Measurements from ENCODE around the gene MICALL2.

Gene MICALL2

GRCh38 chr7:1411414-1411813 is 47.9 kb downstream of the MICALL2 start:
- no peak for DNase-seq

GRCh38 chr7:1410992-1411391 is 48.3 kb downstream of the MICALL2 start:
- no peak for DNase-seq

GRCh38 chr7:1409555-1409954 is 49.7 kb downstream of the MICALL2 start:
- DNase-seq, result no peak

GRCh38 chr7:1408466-1408865 is 50.8 kb downstream of the MICALL2 start:
- no peak for DNase-seq

GRCh38 chr7:1407892-1408291 is 51.4 kb downstream of the MICALL2 start:
- DNase-seq, result no peak

GRCh38 chr7:1404898-1405548 is 54.2 kb downstream of the MICALL2 start:
- peak; percentile 55 for DNase-seq

GRCh38 chr7:1404460-1404809 is 54.8 kb downstream of the MICALL2 start:
- DNase-seq, result no peak

GRCh38 chr7:1403638-1404459 is 55.4 kb downstream of the MICALL2 start:
- DNase-seq, result peak; percentile 50

GRCh38 chr7:1402791-1403637 is 56.3 kb downstream of the MICALL2 start:
- DNase-seq, result no peak

GRCh38 chr7:1402110-1402790 is 57.0 kb downstream of the MICALL2 start:
- DNase-seq, result no peak

GRCh38 chr7:1401011-1401410 is 58.3 kb downstream of the MICALL2 start:
- DNase-seq, result no peak

- DNase-seq, result no peak
Observed at GRCh38 chr7:1400371-1400770, 58.9 kb downstream of the MICALL2 start.

- no peak for DNase-seq
Observed at GRCh38 chr7:1397491-1398327, 61.6 kb downstream of the MICALL2 start.

- DNase-seq, result no peak
Observed at GRCh38 chr7:1396195-1396594, 63.1 kb downstream of the MICALL2 start.

GRCh38 chr7:1395211-1396070 is 63.8 kb downstream of the MICALL2 start:
- peak; percentile 77 for DNase-seq

GRCh38 chr7:1394371-1394770 is 64.9 kb downstream of the MICALL2 start:
- DNase-seq, result no peak

- no peak for DNase-seq
Observed at GRCh38 chr7:1393421-1393820, 65.8 kb downstream of the MICALL2 start.

GRCh38 chr7:1392556-1392955 is 66.7 kb downstream of the MICALL2 start:
- no peak for DNase-seq

- DNase-seq, result no peak
Observed at GRCh38 chr7:1391449-1391848, 67.8 kb downstream of the MICALL2 start.

GRCh38 chr7:1388703-1389335 is 70.5 kb downstream of the MICALL2 start:
- DNase-seq, result no peak

Measured in NCI-H1436 (cell line).